ENCODE measurements around the gene IDE. TPM values are rescaled to one million over a fixed set of nuclear protein-coding genes. Genes with fewer than 3 reads are reported as not detected.

Gene IDE
- total RNA-seq, 1 experiment from 2014 or later = 55.8 TPM

DNA sequence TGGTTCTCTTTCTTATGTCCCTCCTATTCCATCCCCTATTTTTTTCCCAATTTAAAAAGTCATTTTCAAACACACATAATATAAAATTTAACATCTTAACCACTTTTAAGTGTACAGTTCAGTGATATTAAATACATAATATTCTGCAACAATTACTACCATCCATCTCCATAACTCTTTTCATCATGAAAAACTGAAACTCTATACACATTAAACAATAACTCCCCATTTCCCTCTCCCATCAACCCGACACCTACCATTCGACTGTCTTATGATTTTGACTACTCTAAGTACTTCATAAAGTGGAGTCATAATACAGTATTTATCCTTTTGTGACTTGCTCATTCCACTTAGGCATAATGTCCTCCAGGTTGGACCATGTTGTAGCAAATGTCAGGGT is 21.6 kb upstream of the IDE start:
- Histone ChIP-seq H3K36me3 (ENCODE audit: control insufficient read depth in 1 of 2, insufficient read depth in 2 of 2, low read length in 2 of 2) (no peaks in the 10 kb centered on the region), H3K4me3 (replicated peaks in 1 of 2; ENCODE audit: low read depth in 1 of 2, low read length in 2 of 2) (no peak overlapping the region), H3K9me3 (ENCODE audit: control insufficient read depth in 1 of 2, insufficient read depth in 1 of 2, low read depth in 1 of 2, low read length in 2 of 2) (no peaks in the 10 kb centered on the region), H3K9ac (ENCODE audit: low read length) (no peak overlapping the region), H4K20me1 (ENCODE audit: insufficient read depth) (no peaks in the 10 kb centered on the region), H3K9me2 (ENCODE audit: insufficient read depth) (no peaks in the 10 kb centered on the region), H3K4me1 (ENCODE audit: control insufficient read depth in 1 of 2, insufficient read depth in 2 of 2, low read length in 2 of 2) (peaks cover 1 to 16% of the 10 kb centered on the region in 2 experiments; a peak in 3 of 4 replicates), H3K27ac (ENCODE audit: low read depth, low read length) (no peak overlapping the region), H2AFZ (ENCODE audit: low read depth, low read length, poor library complexity, severe bottlenecking) (no peak overlapping the region), H3K79me2 (ENCODE audit: insufficient read depth, low read length) (peaks cover 75% of the 10 kb centered on the region), H3K4me2 (ENCODE audit: low read length) (no peak overlapping the region), H3K27me3 (ENCODE audit: insufficient read depth, low read length) (no peaks in the 10 kb centered on the region)
- no peak for TF ChIP-seq POLR2AphosphoS5 (IDR thresholded peaks at IDR 0.05; ENCODE audit: low read depth, low read length)
- no peak for TF ChIP-seq RAD21 (IDR thresholded peaks at IDR 0.05; ENCODE audit: low read depth)
- no peak for TF ChIP-seq SIN3A (IDR thresholded peaks at IDR 0.05; ENCODE audit: low read depth)
- no peak for TF ChIP-seq ELF1 (IDR thresholded peaks at IDR 0.05; ENCODE audit: borderline replicate concordance, low read depth)
- TF ChIP-seq YY1 (IDR thresholded peaks at IDR 0.05; ENCODE audit: extremely low read depth, insufficient replicate concordance, low read depth, low read length) = no peak
- no peak for TF ChIP-seq FOSL1 (IDR thresholded peaks at IDR 0.05; ENCODE audit: low read depth)
- TF ChIP-seq SP1 (IDR thresholded peaks at IDR 0.05; ENCODE audit: low read depth) = no peak
- TF ChIP-seq, protein P1, sequence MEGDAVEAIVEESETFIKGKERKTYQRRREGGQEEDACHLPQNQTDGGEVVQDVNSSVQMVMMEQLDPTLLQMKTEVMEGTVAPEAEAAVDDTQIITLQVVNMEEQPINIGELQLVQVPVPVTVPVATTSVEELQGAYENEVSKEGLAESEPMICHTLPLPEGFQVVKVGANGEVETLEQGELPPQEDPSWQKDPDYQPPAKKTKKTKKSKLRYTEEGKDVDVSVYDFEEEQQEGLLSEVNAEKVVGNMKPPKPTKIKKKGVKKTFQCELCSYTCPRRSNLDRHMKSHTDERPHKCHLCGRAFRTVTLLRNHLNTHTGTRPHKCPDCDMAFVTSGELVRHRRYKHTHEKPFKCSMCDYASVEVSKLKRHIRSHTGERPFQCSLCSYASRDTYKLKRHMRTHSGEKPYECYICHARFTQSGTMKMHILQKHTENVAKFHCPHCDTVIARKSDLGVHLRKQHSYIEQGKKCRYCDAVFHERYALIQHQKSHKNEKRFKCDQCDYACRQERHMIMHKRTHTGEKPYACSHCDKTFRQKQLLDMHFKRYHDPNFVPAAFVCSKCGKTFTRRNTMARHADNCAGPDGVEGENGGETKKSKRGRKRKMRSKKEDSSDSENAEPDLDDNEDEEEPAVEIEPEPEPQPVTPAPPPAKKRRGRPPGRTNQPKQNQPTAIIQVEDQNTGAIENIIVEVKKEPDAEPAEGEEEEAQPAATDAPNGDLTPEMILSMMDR (IDR thresholded peaks at IDR 0.05 in 2 of 3, conservative IDR thresholded peaks at IDR 0.05 in 1 of 3; ENCODE audit: borderline replicate concordance in 1 of 3, insufficient read depth in 1 of 3, low read depth in 2 of 3, low read length in 2 of 3) = no peak
- TF ChIP-seq JUND (IDR thresholded peaks at IDR 0.05) = no peak
- TF ChIP-seq, protein P2, sequence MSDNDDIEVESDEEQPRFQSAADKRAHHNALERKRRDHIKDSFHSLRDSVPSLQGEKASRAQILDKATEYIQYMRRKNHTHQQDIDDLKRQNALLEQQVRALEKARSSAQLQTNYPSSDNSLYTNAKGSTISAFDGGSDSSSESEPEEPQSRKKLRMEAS (IDR thresholded peaks at IDR 0.05) = no peak
- TF ChIP-seq CEBPB (IDR thresholded peaks at IDR 0.05; ENCODE audit: low read depth) = no peak
- TF ChIP-seq EZH2 (IDR thresholded peaks at IDR 0.05) = no peak
- TF ChIP-seq EZH2phosphoT487 (IDR thresholded peaks at IDR 0.05; ENCODE audit: borderline replicate concordance) = no peak
- TF ChIP-seq ZFX (IDR thresholded peaks at IDR 0.05) = no peak
- TF ChIP-seq CBX3 (IDR thresholded peaks at IDR 0.05; ENCODE audit: low read depth) = no peak
- TF ChIP-seq EGR1 (IDR thresholded peaks at IDR 0.05; ENCODE audit: low read depth) = no peak
- TF ChIP-seq, protein P3, sequence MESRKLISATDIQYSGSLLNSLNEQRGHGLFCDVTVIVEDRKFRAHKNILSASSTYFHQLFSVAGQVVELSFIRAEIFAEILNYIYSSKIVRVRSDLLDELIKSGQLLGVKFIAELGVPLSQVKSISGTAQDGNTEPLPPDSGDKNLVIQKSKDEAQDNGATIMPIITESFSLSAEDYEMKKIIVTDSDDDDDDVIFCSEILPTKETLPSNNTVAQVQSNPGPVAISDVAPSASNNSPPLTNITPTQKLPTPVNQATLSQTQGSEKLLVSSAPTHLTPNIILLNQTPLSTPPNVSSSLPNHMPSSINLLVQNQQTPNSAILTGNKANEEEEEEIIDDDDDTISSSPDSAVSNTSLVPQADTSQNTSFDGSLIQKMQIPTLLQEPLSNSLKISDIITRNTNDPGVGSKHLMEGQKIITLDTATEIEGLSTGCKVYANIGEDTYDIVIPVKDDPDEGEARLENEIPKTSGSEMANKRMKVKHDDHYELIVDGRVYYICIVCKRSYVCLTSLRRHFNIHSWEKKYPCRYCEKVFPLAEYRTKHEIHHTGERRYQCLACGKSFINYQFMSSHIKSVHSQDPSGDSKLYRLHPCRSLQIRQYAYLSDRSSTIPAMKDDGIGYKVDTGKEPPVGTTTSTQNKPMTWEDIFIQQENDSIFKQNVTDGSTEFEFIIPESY (IDR thresholded peaks at IDR 0.05; ENCODE audit: extremely low read depth, insufficient replicate concordance, low read length) = no peak
- TF ChIP-seq, protein P4, sequence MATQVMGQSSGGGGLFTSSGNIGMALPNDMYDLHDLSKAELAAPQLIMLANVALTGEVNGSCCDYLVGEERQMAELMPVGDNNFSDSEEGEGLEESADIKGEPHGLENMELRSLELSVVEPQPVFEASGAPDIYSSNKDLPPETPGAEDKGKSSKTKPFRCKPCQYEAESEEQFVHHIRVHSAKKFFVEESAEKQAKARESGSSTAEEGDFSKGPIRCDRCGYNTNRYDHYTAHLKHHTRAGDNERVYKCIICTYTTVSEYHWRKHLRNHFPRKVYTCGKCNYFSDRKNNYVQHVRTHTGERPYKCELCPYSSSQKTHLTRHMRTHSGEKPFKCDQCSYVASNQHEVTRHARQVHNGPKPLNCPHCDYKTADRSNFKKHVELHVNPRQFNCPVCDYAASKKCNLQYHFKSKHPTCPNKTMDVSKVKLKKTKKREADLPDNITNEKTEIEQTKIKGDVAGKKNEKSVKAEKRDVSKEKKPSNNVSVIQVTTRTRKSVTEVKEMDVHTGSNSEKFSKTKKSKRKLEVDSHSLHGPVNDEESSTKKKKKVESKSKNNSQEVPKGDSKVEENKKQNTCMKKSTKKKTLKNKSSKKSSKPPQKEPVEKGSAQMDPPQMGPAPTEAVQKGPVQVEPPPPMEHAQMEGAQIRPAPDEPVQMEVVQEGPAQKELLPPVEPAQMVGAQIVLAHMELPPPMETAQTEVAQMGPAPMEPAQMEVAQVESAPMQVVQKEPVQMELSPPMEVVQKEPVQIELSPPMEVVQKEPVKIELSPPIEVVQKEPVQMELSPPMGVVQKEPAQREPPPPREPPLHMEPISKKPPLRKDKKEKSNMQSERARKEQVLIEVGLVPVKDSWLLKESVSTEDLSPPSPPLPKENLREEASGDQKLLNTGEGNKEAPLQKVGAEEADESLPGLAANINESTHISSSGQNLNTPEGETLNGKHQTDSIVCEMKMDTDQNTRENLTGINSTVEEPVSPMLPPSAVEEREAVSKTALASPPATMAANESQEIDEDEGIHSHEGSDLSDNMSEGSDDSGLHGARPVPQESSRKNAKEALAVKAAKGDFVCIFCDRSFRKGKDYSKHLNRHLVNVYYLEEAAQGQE (IDR thresholded peaks at IDR 0.05; ENCODE audit: low read depth) = no peak
- no peak for TF ChIP-seq TCF7L2 (IDR thresholded peaks at IDR 0.05; ENCODE audit: borderline replicate concordance, extremely low read depth, insufficient read depth, insufficient read length)
- TF ChIP-seq SRF (IDR thresholded peaks at IDR 0.05; ENCODE audit: low read depth) = no peak
- ChIA-PET POLR2A (interaction anchor here (0.8 kb wide), 1 partner anchor 21 kb away, joined by 3 read pairs; the partner anchor contains the start of gene IDE), RAD21 (ENCODE audit: low non-redundant PET in 1 of 2, low total read pairs in 2 of 2, uncharacterized antibody in 2 of 2, unreplicated experiment in 2 of 2) (no interaction called here), CTCF (interaction anchor here (1.2 kb wide), 1 partner anchor 78 kb away, joined by 3 read pairs; no protein-coding TSS in a partner anchor)
- ATAC-seq (no peak), DNase-seq (ENCODE audit: low read depth, low spot score) (no peak)
- no TSS peak for BruUV-seq (replicated peaks)
- intact Hi-C loops (cut with micrococcal nuclease) = loop anchor here (10.0 kb wide), 1 partner anchor 249 kb away; the partner anchor contains the start of gene EXOC6
